ENCODE data around the gene TXLNA.

DNA sequence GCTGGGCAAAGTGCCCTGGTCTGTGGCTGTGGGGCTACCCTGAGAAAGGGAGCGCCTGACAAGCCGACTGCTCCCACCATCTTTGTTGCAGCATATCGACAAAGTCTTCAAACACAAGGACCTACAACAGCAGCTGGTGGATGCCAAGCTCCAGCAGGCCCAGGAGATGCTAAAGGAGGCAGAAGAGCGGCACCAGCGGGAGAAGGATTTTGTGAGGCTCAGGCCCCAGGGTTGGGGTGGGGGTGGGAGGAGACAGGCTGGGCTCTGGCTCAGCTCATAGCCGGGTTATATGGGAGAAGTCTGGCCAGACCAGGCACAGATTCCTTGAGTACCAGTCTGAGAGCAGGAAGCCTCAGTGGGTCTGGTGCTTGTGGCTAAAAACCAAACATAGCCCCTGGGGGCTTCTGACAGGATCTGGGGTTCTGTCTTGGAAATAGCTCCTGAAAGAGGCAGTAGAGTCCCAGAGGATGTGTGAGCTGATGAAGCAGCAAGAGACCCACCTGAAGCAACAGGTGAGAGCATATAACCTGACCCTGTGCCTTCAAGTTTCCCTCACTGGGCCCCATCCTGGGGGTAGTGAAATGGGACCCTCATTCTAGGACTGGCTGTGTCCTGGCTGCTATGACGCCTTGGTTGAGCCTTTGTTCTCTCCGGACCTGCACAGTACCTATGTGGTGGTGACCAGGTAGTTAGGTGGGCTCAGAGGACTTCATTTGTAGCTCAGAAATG, 12.9 kb downstream of the TXLNA start:
- TF ChIP-seq, protein P1, sequence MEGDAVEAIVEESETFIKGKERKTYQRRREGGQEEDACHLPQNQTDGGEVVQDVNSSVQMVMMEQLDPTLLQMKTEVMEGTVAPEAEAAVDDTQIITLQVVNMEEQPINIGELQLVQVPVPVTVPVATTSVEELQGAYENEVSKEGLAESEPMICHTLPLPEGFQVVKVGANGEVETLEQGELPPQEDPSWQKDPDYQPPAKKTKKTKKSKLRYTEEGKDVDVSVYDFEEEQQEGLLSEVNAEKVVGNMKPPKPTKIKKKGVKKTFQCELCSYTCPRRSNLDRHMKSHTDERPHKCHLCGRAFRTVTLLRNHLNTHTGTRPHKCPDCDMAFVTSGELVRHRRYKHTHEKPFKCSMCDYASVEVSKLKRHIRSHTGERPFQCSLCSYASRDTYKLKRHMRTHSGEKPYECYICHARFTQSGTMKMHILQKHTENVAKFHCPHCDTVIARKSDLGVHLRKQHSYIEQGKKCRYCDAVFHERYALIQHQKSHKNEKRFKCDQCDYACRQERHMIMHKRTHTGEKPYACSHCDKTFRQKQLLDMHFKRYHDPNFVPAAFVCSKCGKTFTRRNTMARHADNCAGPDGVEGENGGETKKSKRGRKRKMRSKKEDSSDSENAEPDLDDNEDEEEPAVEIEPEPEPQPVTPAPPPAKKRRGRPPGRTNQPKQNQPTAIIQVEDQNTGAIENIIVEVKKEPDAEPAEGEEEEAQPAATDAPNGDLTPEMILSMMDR (conservative IDR thresholded peaks at IDR 0.05; ENCODE audit: low read length): no peak
- no peak for TF ChIP-seq EZH2phosphoT487 (IDR thresholded peaks at IDR 0.05; ENCODE audit: borderline replicate concordance)
